Measurements from ENCODE around the gene GRIK3. TPM values are rescaled to one million over a fixed set of nuclear protein-coding genes. Genes with fewer than 3 reads are reported as not detected.

GRIK3 gene
- polyA plus RNA-seq, 1 experiment = not detected

DNA sequence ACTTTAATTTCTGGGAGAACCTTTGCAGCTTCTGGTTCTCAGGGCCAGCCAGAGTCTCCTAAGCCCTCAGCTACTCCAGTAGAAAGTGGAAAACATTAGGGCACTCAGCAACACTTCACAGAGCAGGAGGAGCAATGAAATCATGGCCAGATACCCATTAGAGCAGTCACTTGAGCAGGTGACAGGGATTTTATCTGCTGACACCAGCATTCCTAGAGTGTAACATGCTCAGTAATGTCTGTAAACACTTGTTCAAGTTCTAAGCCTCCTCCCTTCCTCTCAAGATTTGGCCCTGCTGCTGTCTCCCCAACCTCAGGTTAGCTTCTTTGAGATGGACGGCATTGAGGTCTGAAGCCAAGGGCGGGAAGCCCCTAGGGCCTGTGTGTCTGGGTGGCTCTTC, 218.0 kb downstream of the GRIK3 start:
- CTCF ChIA-PET = no interaction called here
- DNase-seq (ENCODE audit: low read depth, low spot score) = no peak
- Histone ChIP-seq H3K9me3 (ENCODE audit: control insufficient read depth, insufficient read depth, low read length) (no peaks in the 10 kb centered on the region), H3K4me3 (ENCODE audit: low read depth, low read length) (no peak overlapping the region), H3K27me3 (ENCODE audit: control insufficient read depth, insufficient read depth, low read length) (no peaks in the 10 kb centered on the region), H3K27ac (ENCODE audit: low read depth, low read length) (no peak overlapping the region)
- POLR2A ChIA-PET = no interaction called here
- TF ChIP-seq, protein P1, sequence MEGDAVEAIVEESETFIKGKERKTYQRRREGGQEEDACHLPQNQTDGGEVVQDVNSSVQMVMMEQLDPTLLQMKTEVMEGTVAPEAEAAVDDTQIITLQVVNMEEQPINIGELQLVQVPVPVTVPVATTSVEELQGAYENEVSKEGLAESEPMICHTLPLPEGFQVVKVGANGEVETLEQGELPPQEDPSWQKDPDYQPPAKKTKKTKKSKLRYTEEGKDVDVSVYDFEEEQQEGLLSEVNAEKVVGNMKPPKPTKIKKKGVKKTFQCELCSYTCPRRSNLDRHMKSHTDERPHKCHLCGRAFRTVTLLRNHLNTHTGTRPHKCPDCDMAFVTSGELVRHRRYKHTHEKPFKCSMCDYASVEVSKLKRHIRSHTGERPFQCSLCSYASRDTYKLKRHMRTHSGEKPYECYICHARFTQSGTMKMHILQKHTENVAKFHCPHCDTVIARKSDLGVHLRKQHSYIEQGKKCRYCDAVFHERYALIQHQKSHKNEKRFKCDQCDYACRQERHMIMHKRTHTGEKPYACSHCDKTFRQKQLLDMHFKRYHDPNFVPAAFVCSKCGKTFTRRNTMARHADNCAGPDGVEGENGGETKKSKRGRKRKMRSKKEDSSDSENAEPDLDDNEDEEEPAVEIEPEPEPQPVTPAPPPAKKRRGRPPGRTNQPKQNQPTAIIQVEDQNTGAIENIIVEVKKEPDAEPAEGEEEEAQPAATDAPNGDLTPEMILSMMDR (IDR thresholded peaks at IDR 0.05; ENCODE audit: low read depth, low read length) = no peak

DNA sequence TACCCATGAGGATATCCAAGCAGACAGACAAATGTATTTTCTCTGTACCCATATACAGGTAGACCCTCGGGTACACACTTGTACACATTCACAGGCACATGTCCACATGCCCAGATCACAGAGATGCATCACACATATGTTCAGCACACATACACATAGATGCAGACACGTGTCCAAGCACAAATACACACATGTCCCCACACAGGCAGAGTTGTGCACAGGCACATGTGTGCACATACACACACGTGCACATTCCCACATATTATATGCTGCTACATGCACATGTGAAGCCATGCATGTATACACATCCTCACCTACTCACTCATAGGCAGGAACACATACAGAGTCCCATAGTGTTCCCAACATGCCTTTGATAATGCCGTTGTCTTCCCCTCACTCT, 219.5 kb downstream of the GRIK3 start:
- Histone ChIP-seq H3K4me3 (ENCODE audit: low read depth, low read length) (no peak overlapping the region), H3K9me3 (ENCODE audit: control insufficient read depth, insufficient read depth, low read length) (no peaks in the 10 kb centered on the region), H3K27ac (ENCODE audit: low read depth, low read length) (no peak overlapping the region), H3K27me3 (ENCODE audit: control insufficient read depth, insufficient read depth, low read length) (no peaks in the 10 kb centered on the region)
- no peak for DNase-seq (ENCODE audit: low read depth, low spot score)
- CTCF ChIA-PET = no interaction called here
- TF ChIP-seq, protein P1 (IDR thresholded peaks at IDR 0.05; ENCODE audit: low read depth, low read length) = no peak
- POLR2A ChIA-PET = no interaction called here

DNA sequence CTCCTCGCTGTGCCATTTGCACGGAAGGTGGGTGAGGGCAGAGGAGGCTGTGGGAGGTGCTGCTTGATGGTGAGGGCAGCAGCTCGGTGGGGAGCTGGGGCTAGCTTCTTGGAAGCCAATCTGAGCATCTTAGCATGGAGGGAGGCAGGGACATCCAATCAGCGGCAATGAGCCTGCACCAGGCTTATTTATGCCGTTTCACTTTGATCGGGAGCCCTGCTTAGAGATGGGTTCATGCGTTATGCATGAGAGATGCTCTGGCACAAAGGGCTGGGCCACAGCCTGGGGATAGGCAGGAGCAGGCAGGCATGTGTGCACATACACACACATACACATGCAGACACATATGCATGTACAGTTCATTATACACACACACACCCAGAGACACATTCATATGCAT, 220.2 kb downstream of the GRIK3 start:
- H3K27ac ChIP-seq (ENCODE audit: low read depth, low read length) = no peak overlapping the region
- ChIA-PET CTCF (no interaction called here), POLR2A (no interaction called here)
- TF ChIP-seq, protein P1 (IDR thresholded peaks at IDR 0.05; ENCODE audit: low read depth, low read length) = no peak
- no peaks in the 10 kb centered on the region for H3K27me3 ChIP-seq (ENCODE audit: control insufficient read depth, insufficient read depth, low read length)
- no peak for DNase-seq (ENCODE audit: low read depth, low spot score)
- no peaks in the 10 kb centered on the region for H3K9me3 ChIP-seq (ENCODE audit: control insufficient read depth, insufficient read depth, low read length)
- no peak overlapping the region for H3K4me3 ChIP-seq (ENCODE audit: low read depth, low read length)

DNA sequence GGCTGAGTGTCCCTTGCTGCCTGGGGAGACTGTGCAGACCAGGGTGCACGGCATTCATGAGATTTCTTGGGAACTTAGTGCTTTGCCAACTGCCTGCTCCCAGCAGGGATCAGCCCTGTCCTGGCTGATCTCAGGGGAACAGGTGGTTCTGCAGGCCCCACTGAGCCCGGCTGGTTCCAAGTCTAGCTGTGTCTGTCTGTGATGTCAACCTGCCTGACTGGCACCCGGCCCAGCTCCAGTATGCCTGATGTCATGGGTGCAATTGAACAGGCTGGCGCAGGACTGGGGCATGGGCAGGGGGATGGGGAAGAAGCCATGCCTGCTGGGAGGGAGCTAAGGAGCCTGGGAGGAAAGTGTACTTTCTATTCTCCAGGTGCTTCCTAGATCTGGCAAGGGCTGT, 227.1 kb downstream of the GRIK3 start:
- CTCF ChIA-PET = no interaction called here
- POLR2A ChIA-PET = no interaction called here
- TF ChIP-seq, protein P1 (IDR thresholded peaks at IDR 0.05; ENCODE audit: low read depth, low read length) = no peak
- Histone ChIP-seq H3K9me3 (ENCODE audit: control insufficient read depth, insufficient read depth, low read length) (no peaks in the 10 kb centered on the region; the same call in 1 of the 2 replicates), H3K4me3 (ENCODE audit: low read depth, low read length) (no peak overlapping the region), H3K27ac (ENCODE audit: low read depth, low read length) (no peak overlapping the region), H3K27me3 (ENCODE audit: control insufficient read depth, insufficient read depth, low read length) (no peaks in the 10 kb centered on the region)
- DNase-seq (ENCODE audit: low read depth, low spot score) = no peak

DNA sequence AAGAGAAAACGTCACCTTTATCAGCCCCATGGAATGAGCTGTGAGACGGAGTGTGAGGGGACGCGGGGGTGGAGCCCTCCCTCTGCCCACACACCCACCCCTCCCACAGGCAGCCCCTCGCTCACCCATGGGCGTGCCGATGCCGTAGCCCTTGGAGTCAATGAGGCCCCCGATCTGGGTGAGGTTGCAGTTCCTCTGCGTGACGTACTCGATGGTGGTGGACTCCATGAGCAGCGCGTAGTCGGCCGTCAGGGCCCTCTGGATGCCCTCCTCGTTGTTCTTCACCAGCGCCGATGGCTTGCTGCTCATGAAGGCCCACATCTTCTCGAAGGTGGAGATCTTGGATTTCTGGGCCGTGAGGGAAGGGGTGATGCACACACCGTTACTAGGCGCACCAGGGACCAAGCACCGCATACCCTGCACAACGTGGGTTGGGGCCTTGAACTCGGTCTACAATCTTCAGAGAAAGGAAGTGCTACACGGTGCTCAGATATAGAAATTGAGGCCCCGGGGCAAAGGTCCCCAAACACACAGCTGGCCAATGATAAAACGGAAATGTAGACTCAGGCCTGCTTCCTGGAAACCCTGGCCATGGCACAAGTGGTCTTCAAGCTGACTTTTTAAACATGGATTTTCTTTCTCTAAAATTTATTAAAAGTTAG, 228.2 kb downstream of the GRIK3 start:
- Histone ChIP-seq H3K9me3 (ENCODE audit: control insufficient read depth, insufficient read depth, low read length) (no peaks in the 10 kb centered on the region; the same call in 1 of the 2 replicates), H3K4me3 (ENCODE audit: low read depth, low read length) (no peak overlapping the region), H3K27me3 (ENCODE audit: control insufficient read depth, insufficient read depth, low read length) (no peaks in the 10 kb centered on the region), H3K27ac (ENCODE audit: low read depth, low read length) (no peak overlapping the region)
- DNase-seq (ENCODE audit: low read depth, low spot score) = no peak
- CTCF ChIA-PET = interaction anchor here (0.6 kb wide), 1 partner anchor 154 kb away, joined by 3 read pairs; no protein-coding TSS in a partner anchor
- POLR2A ChIA-PET = no interaction called here
- TF ChIP-seq, protein P1 (IDR thresholded peaks at IDR 0.05; ENCODE audit: low read depth, low read length) = no peak

Data from AG04450 (cell line).